Coronary artery (tissue), 2 donors: ENCODE data around the gene SMYD1.

Experiments used
- DNase-seq: peaks from one replicate; pipeline ENCODE4 v3.0.0-alpha.2; 2017; ENCODE audit warnings: low spot score
- H3K27ac ChIP-seq, 2 donors: fragments of 200-600 bp; sonication (generic); one replicate each; pipeline ENCODE4 v1.5.1; 2016 to 2019
- H3K4me3 ChIP-seq: fragments of 200-600 bp; sonication (generic); 2 replicates; pipeline ENCODE4 v1.5.1; 2016; ENCODE audit warnings: mild to moderate bottlenecking, moderate library complexity
- CTCF ChIP-seq: fragments of 200-600 bp; sonication (generic); IDR thresholded peaks from one replicate; pipeline ENCODE4 v1.5.1; 2019; ENCODE audit warnings: antibody characterized with exemption

The SMYD1 gene

DNA sequence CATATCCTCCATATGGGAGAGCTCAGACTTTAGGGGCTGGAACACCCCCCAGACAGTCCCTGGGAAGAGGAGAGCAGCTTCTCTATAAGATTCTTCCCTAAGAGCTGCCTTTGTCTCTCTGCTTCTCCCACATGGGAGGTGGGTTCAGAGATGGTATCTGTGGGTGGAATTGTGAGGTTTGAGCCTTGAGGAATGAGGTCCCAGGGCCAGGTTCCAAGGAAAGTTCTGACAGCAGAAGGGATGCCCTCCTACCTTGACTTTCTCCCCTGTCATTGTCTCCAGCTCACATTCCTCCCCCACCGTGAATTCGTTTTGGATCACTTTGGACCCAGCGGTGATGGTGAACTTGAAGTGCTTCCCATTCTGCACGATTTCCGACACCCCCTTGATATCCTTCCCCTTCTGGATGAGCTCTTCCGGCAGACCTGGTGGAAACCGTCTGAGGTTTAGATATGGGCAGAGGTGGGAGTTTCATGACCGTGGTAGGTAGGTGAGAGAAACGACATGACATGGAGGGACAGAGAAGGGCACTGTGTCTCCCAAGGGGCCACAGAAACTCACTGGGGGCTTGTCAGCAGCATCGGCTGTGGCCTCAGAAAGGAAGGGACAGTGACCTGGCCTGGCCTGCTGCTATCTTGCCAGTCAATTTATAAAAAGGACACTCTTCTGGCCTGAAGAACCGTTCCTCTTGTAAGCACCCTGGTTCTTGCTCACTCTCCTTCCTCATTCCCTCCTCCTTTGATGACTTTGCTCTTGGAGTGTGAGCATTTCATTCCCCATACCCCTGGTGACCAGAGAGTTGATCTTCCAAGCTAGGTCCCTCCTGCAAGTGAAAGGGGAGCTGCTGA lies 58.5 kb downstream of the SMYD1 start:
- DNase-seq, result no peak
- TF ChIP-seq CTCF, result no peak
- no peak overlapping the region for H3K27ac ChIP-seq
- no peak overlapping the region for H3K4me3 ChIP-seq

- H3K4me3 ChIP-seq, result no peak overlapping the region
- H3K27ac ChIP-seq, result no peak overlapping the region
- no peak for TF ChIP-seq CTCF
- DNase-seq, result no peak
Measured at GRCh38 chr2:88126772-88127637, 59.4 kb downstream of the SMYD1 start.

GRCh38 chr2:88127638-88127887 lies 59.9 kb downstream of the SMYD1 start:
- no peak for TF ChIP-seq CTCF
- no peak for DNase-seq
- Histone ChIP-seq H3K4me3 (no peak overlapping the region), H3K27ac (no peak overlapping the region)

DNA sequence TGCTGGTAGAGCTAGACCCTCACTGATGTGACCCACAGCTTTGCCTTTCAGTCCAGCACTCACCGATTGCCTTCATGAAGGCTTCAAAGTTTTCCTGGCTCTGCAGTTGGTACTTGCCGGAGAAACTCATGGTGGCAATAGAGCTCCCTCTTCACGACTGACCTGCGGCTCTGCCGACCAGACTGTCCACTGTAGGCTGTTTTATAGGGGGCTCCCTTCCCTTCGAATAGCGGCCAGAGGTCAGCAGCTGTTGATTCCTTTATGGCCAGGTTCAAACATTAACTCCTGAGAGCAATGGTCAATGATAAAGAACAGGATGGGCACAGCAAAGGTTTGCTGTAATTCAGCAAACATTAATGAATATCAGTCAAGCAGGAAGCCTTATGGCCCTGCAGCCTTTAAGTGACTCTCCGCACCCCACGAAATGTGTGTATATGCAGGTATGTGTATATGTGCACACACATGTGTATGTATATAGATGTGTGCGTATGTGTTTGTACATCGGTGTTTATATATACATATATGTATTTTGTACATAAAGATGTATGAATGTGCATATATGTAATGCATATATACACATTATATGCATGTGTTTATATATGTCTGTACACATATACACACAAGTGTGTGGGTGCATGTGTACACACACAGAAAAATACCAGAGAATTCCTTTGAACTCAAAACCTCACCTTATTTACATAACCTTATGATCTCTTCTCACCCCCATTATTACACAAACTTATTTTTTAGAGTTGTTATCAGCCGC lies 60.4 kb downstream of the SMYD1 start, which contains the start of gene FABP1:
TSS of gene FABP1 (minus strand) at position 175 of the 766 bp plus-strand sequence. CDS start at position 130, 45 bp downstream.
- Histone ChIP-seq H3K27ac (no peak within 1 kb of the TSS), H3K4me3 (no peak within 1 kb of the TSS)
- no peak for TF ChIP-seq CTCF
- no peak for DNase-seq

DNA sequence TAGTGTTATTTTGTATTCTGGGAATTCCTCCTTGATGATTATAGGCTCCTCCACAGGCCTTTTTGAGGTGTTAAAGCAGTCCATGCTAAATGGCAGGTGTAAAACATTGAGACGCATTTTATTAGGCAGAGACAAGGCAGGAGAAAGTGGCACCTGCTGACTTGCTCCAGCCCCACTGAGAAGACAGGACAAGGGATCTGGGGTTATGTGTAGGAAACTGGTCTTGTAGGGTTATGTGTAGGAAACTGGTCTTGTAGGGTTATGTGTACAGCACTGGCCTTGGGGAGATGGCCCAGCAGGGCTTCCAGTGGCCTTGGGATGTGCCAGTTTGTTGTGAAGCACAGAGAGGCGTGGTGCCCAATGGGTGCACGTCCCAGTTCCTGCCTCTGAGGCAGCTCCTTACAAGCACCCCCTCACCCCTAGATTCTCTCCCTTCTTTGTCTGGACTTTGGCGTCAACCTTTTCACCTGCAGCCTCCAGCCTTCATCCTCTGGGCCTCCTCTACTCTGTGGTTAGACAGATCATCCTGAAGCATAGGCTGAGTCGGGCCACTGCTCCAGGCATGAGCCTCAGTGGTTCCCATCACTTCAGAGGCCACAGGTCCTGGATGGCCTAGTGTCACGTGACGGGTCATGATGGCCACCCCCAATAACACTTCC lies 61.2 kb downstream of the SMYD1 start:
- Histone ChIP-seq H3K4me3 (no peak overlapping the region), H3K27ac (no peak overlapping the region)
- no peak for DNase-seq
- TF ChIP-seq CTCF, result no peak

GRCh38 chr2:88129313-88129959 lies 61.8 kb downstream of the SMYD1 start:
- Histone ChIP-seq H3K27ac (no peak overlapping the region), H3K4me3 (no peak overlapping the region)
- no peak for DNase-seq
- no peak for TF ChIP-seq CTCF
